Gastroesophageal sphincter (tissue), 3 donors: ENCODE results near the gene TNXB.

Source experiments
- POLR2A ChIP-seq, 2 donors: fragments of 450-650 bp; IDR thresholded peaks; one replicate each; pipeline ENCODE4 v1.6.1; 2017; ENCODE audit warnings: antibody characterized with exemption in 2 of 2, mild to moderate bottlenecking in 2 of 2, moderate library complexity in 1 of 2
- POLR2AphosphoS5 ChIP-seq: sonication (generic); formaldehyde crosslinking; IDR thresholded peaks from one replicate; pipeline ENCODE4 v1.6.1; 2017; ENCODE audit warnings: antibody characterized with exemption
- TF ChIP-seq, protein P1 (sequence below), 4 experiments: fragments of 200-600 bp in 2 of 4; fragments of 450-650 bp in 2 of 4; sonication (generic) in 1 of 4; IDR thresholded peaks; one replicate each; pipeline ENCODE4 v1.5.1; 2017 to 2019; ENCODE audit warnings: antibody characterized with exemption in 4 of 4, mild to moderate bottlenecking in 2 of 4, moderate library complexity in 2 of 4

DNA sequence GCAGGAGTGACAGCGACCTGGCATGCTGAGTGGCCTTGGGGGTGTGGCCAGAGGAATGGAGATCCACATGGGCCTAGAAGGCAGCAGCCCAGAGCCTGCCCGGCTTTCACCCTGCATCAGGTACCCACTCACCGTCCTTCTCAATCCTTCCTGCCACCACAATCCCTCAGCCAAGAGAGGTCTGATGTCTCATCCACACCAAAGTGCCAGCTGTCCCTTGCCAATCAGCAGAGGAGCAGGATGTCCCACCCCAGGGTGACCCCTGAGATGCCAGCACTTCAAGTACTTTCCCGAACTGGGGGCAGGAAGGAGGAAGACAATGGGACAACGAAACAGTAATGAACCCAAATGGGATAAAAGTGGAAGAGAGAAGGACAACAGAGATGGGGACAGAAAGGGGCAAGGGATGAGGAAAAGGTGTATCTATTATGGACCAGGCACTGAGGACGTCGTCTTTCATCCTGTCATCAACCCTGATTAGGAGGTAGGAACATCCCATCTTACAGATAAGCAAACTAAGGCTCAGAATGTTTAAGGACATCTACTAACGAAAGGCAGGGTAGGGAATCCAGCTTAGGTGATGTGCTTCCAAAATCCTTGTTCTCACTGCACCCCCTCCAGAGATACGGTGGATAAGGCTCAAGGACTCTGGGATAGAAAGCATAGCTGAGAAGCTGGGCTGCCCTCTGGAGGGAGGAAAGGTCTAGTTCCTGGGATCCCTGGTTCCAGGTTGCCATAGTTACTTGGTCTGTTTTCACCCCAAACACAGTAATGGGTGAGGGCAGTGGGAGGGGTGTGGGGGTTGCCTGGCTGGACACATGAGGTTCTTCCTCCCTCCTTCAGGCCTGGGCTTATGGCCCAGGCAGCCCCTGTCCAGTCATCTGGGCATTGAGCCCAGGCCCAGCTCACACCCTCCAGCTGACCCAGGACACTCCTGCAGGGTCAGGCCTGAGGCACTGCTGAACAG, 4.5 kb upstream of the TNXB start:
- TF ChIP-seq, protein P1, sequence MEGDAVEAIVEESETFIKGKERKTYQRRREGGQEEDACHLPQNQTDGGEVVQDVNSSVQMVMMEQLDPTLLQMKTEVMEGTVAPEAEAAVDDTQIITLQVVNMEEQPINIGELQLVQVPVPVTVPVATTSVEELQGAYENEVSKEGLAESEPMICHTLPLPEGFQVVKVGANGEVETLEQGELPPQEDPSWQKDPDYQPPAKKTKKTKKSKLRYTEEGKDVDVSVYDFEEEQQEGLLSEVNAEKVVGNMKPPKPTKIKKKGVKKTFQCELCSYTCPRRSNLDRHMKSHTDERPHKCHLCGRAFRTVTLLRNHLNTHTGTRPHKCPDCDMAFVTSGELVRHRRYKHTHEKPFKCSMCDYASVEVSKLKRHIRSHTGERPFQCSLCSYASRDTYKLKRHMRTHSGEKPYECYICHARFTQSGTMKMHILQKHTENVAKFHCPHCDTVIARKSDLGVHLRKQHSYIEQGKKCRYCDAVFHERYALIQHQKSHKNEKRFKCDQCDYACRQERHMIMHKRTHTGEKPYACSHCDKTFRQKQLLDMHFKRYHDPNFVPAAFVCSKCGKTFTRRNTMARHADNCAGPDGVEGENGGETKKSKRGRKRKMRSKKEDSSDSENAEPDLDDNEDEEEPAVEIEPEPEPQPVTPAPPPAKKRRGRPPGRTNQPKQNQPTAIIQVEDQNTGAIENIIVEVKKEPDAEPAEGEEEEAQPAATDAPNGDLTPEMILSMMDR (IDR thresholded peaks at IDR 0.05), result peak in 3 of 4 experiments; percentile 55 to 62 (median 60)
- TF ChIP-seq POLR2AphosphoS5 (peak; percentile 83), POLR2A (IDR thresholded peaks at IDR 0.05) (no peak)
